B cell (primary cell): Measurements from ENCODE around the gene HSD17B12. TPM values are rescaled to one million over a fixed set of nuclear protein-coding genes. Genes with fewer than 3 reads are reported as not detected.

ENCODE experiments used
- ATAC-seq: fragments of 200-7000 bp; cut with Tn5 transposase; one replicate; pipeline ENCODE4 v1.10.0; 2021; ENCODE audit warnings: low read depth, mild to moderate bottlenecking, moderate number of reproducible peaks, moderate library complexity
- CTCF ChIA-PET: fragments of 350-600 bp; sonication (Branson Sonifier 250); formaldehyde crosslinking; loops from one replicate; lab custom pipeline; 2021; ENCODE audit warnings: antibody characterized with exemption, inconsistent platforms; lab: Charles Lee
- POLR2A ChIA-PET: fragments of 350-600 bp; sonication (Branson Sonifier 250); formaldehyde crosslinking; loops from one replicate; lab custom pipeline; 2021; ENCODE audit warnings: antibody characterized with exemption; lab: Charles Lee
- DNase-seq: peaks from one replicate; pipeline ENCODE4 v3.0.0; 2013
- H2AFZ ChIP-seq: 2 replicates; pipeline ENCODE4 v1.6.1; 2012; ENCODE audit warnings: mild to moderate bottlenecking, low read depth, low read length; ENCODE audit not compliant: insufficient read depth, poor library complexity, severe bottlenecking
- H3K27ac ChIP-seq, 2 donors: 1 replicate in 1 of 2; 2 replicates in 1 of 2; pipeline ENCODE4 v1.5.1; 2012 to 2013; ENCODE audit warnings: low read length in 2 of 2, mild to moderate bottlenecking in 2 of 2, moderate library complexity in 1 of 2
- H3K27me3 ChIP-seq, 4 experiments: fragments of 200-600 bp in 1 of 4; sonication (generic) in 1 of 4; replicated peaks in 1 of 4; 1 replicate in 2 of 4; 2 replicates in 2 of 4; pipeline versions ENCODE4 v1.6.1 to v1.7.0; 2013 to 2016; ENCODE audit warnings: low read length in 3 of 4, mild to moderate bottlenecking in 2 of 4, mixed read lengths in 1 of 4, moderate library complexity in 1 of 4; ENCODE audit not compliant: insufficient read depth in 4 of 4, control insufficient read depth in 3 of 4; ENCODE audit errors: control extremely low read depth in 1 of 4
- H3K36me3 ChIP-seq, 2 experiments: replicated peaks in 1 of 2; 1 replicate in 1 of 2; 2 replicates in 1 of 2; pipeline versions ENCODE4 v1.6.1 to v1.7.1; 2013; ENCODE audit warnings: low read length in 1 of 2; ENCODE audit not compliant: insufficient read depth in 2 of 2, control insufficient read depth in 1 of 2; ENCODE audit errors: control extremely low read depth in 1 of 2, extremely low read depth in 1 of 2
- H3K4me1 ChIP-seq, 2 donors: fragments of 200-600 bp in 1 of 2; sonication (generic) in 1 of 2; 1 replicate in 1 of 2; 2 replicates in 1 of 2; pipeline versions ENCODE4 v1.5.1 to v1.6.1; 2013 to 2017; ENCODE audit warnings: low read length in 2 of 2; ENCODE audit not compliant: control insufficient read depth in 2 of 2, insufficient read depth in 2 of 2
- H3K4me2 ChIP-seq: replicated peaks from 2 replicates; pipeline ENCODE3; 2012; ENCODE audit warnings: mild to moderate bottlenecking, low read depth, low read length; ENCODE audit not compliant: poor library complexity, severe bottlenecking
- H3K4me3 ChIP-seq, 5 experiments: fragments of 200-600 bp in 1 of 5; sonication (generic) in 1 of 5; 1 replicate in 3 of 5; 2 replicates in 2 of 5; pipeline versions ENCODE4 v1.5.1 to v1.7.0; 2011 to 2016; ENCODE audit warnings: low read length in 4 of 5, mild to moderate bottlenecking in 4 of 5, low read depth in 2 of 5, control low read depth in 1 of 5, moderate library complexity in 1 of 5; ENCODE audit not compliant: insufficient read depth in 1 of 5; ENCODE audit errors: control extremely low read depth in 1 of 5, extremely low read depth in 1 of 5
- H3K79me2 ChIP-seq: fragments of 200-600 bp; sonication (generic); one replicate; pipeline ENCODE4 v1.6.0; 2016; ENCODE audit warnings: low read length; ENCODE audit not compliant: control insufficient read depth, insufficient read depth
- H3K9ac ChIP-seq: fragments of 200-600 bp; sonication (generic); 2 replicates; pipeline ENCODE4 v1.6.1; 2017; ENCODE audit warnings: mild to moderate bottlenecking, low read length, moderate library complexity
- H3K9me3 ChIP-seq, 3 donors: one replicate each; pipeline versions ENCODE4 v1.6.1 to v1.7.1; 2013; ENCODE audit warnings: low read length in 2 of 3; ENCODE audit not compliant: control insufficient read depth in 2 of 3, insufficient read depth in 1 of 3; ENCODE audit errors: control extremely low read depth in 1 of 3
- H4K20me1 ChIP-seq: 2 replicates; pipeline ENCODE4 v1.6.0; 2012; ENCODE audit warnings: mild to moderate bottlenecking, low read length; ENCODE audit not compliant: insufficient read depth, control insufficient read depth, poor library complexity, severe bottlenecking
- H3K27ac Mint-ChIP-seq: one replicate; pipeline ENCODE4 v1.8.0; 2021; ENCODE audit warnings: mixed read lengths
- H3K27me3 Mint-ChIP-seq: one replicate; pipeline ENCODE4 v1.8.0; 2021; ENCODE audit warnings: mixed read lengths
- H3K4me1 Mint-ChIP-seq: one replicate; pipeline ENCODE4 v1.8.0; 2021; ENCODE audit warnings: mixed read lengths
- H3K4me3 Mint-ChIP-seq: one replicate; pipeline ENCODE4 v1.8.0; 2021; ENCODE audit warnings: mixed read lengths
- H3K9me3 Mint-ChIP-seq: one replicate; pipeline ENCODE4 v1.8.0; 2022; ENCODE audit warnings: mixed read lengths; ENCODE audit not compliant: insufficient read depth
- EZH2 ChIP-seq: IDR thresholded peaks from 2 replicates; pipeline ENCODE4 v1.6.1; 2012; ENCODE audit warnings: borderline replicate concordance, low read depth, mild to moderate bottlenecking, moderate library complexity, low read length; ENCODE audit not compliant: insufficient read depth, poor library complexity, severe bottlenecking
- WGBS: methylation state at CpG from one replicate; pipeline ENCODE4 v1.1.5; 2013; ENCODE audit warnings: missing lambda C conversion rate; ENCODE audit not compliant: insufficient coverage; 5-methylcytosine and 5-hydroxymethylcytosine counted together
- intact Hi-C: fragments of 100-400 bp; cut with micrococcal nuclease; formaldehyde crosslinking; loops from one replicate; pipeline ENCODE4 v1.10.0; 2022
- polyA plus RNA-seq: library from polyadenylated mRNA; depleted of rRNA; stranded (reverse); fragments of >200 nt; gene quantifications from 2 replicates; pipeline ENCODE4 v1.2.3, GENCODE V29; 2012
- total RNA-seq, 2 donors: library from RNA; stranded (reverse); fragments of 120-200 nt in 1 of 2; gene quantifications; 1 replicate in 1 of 2; 2 replicates in 1 of 2; pipeline versions ENCODE4 v1.2.3 to v1.2.4, GENCODE V29; 2013 to 2022
- TF ChIP-seq, protein P1 (sequence below): fragments of 200-600 bp; IDR thresholded peaks from one replicate; pipeline ENCODE4 v1.8.0; 2022; ENCODE audit warnings: antibody characterized with exemption, mild to moderate bottlenecking

HSD17B12 gene
- total and polyA plus RNA-seq, 2 donors (not counting 1 experiment from before 2014, with no cell fraction given): 13.1 to 34.6 TPM

DNA sequence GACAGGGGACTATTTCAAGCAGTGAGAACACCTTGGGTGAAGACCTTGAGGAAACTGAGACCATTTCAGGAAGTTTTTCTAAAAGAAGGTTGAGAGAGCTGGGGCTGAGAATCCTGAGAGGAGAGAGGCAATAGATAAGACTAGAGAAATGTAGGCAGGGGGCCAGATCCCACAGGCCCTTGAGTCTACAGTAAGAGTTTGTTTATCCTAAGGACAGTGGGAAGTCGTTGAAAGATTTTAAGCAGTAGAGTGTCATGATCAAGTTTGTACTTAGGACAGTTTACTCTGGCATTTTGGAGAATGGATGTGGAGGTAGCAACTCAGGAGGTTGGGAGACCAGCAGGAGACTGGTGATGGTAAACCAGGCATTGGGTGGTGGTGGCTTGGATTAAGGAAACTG is 17.1 kb downstream of the HSD17B12 start:
- Histone ChIP-seq H3K36me3 (no peaks in the 10 kb centered on the region), H3K27me3 (no peaks in the 10 kb centered on the region), H3K4me1 (peaks cover 11 to 13% of the 10 kb centered on the region in 2 donors), H3K79me2 (peaks cover 68% of the 10 kb centered on the region), H3K4me3 (no peak overlapping the region), H3K9ac (no peak overlapping the region), H4K20me1 (peaks cover 3% of the 10 kb centered on the region), H3K4me2 (no peak overlapping the region), H3K9me3 (peaks cover 0 to 5% (median 3%) of the 10 kb centered on the region in 3 donors), H3K27ac (no peak overlapping the region), H2AFZ (no peak overlapping the region)
- CTCF ChIA-PET: no interaction called here
- WGBS: 100% methylated on average over 1 of the region's 1 CpG
- Mint-ChIP-seq H3K9me3 (peaks cover 9% of the 10 kb centered on the region), H3K4me1 (peaks cover 25% of the 10 kb centered on the region), H3K27ac (no peak overlapping the region), H3K4me3 (no peak overlapping the region), H3K27me3 (no peaks in the 10 kb centered on the region)
- intact Hi-C loops: no loop called here
- no peak for ATAC-seq
- POLR2A ChIA-PET: no interaction called here
- no peak for DNase-seq
- TF ChIP-seq EZH2: no peak
- TF ChIP-seq, protein P1, sequence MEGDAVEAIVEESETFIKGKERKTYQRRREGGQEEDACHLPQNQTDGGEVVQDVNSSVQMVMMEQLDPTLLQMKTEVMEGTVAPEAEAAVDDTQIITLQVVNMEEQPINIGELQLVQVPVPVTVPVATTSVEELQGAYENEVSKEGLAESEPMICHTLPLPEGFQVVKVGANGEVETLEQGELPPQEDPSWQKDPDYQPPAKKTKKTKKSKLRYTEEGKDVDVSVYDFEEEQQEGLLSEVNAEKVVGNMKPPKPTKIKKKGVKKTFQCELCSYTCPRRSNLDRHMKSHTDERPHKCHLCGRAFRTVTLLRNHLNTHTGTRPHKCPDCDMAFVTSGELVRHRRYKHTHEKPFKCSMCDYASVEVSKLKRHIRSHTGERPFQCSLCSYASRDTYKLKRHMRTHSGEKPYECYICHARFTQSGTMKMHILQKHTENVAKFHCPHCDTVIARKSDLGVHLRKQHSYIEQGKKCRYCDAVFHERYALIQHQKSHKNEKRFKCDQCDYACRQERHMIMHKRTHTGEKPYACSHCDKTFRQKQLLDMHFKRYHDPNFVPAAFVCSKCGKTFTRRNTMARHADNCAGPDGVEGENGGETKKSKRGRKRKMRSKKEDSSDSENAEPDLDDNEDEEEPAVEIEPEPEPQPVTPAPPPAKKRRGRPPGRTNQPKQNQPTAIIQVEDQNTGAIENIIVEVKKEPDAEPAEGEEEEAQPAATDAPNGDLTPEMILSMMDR: no peak

DNA sequence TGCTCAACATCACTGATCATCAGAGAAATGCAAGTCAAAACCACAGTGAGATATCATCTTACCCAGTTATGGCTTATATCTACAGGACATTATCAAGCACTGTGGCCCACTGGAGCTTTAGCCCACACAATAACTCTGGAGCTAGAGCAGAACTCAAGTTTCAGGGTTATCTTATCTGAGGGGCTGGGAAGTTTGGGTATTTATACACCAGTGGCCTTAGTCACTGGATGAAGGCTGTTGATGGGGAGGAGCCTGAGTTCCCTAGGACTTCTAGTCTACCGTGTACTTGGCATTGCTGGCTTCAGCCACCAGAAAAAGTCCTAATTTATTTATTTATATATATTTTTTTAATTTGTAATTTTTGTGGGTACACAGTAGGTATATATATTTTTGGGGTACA is 19.3 kb downstream of the HSD17B12 start:
- Histone ChIP-seq H3K4me1 (peaks cover under 1% of the 10 kb centered on the region in 2 donors), H4K20me1 (no peaks in the 10 kb centered on the region), H3K27ac (no peak overlapping the region), H3K4me2 (no peak overlapping the region), H3K27me3 (no peaks in the 10 kb centered on the region), H2AFZ (no peak overlapping the region), H3K9ac (no peak overlapping the region), H3K9me3 (peaks cover 0 to 5% (median 3%) of the 10 kb centered on the region in 3 donors), H3K36me3 (no peaks in the 10 kb centered on the region), H3K4me3 (no peak overlapping the region), H3K79me2 (peaks cover 48% of the 10 kb centered on the region)
- no peak for TF ChIP-seq EZH2
- TF ChIP-seq, protein P1: no peak
- Mint-ChIP-seq H3K27me3 (no peaks in the 10 kb centered on the region), H3K4me1 (peaks cover 10% of the 10 kb centered on the region), H3K27ac (no peak overlapping the region), H3K4me3 (no peak overlapping the region), H3K9me3 (peaks cover 9% of the 10 kb centered on the region)
- ChIA-PET CTCF (interaction anchor here (1.2 kb wide), 1 partner anchor 8 kb away, joined by 3 read pairs; no protein-coding TSS in a partner anchor), POLR2A (no interaction called here)
- ATAC-seq: no peak
- DNase-seq: no peak
- no CpG with 5 or more reads among the region's 1 CpG for WGBS
- intact Hi-C loops: no loop called here
